ENCODE results near the gene CTDSPL2.
A peak's percentile ranks its signal among the peaks of the same experiment; 100 is the strongest.
"Not testable (repeated sequence)": the region's sequence is repeated elsewhere in the genome, so short reads cannot be mapped to it uniquely, and the experiment has no call there.

The CTDSPL2 gene

GRCh38 chr15:44426975-44427755 is at the start of gene CTDSPL2:
CTDSPL2 (plus strand) TSS chr15:44427629; CDS start chr15:44459015, 31,386 bp downstream.
- DNase-seq, result peak; percentile 95

GRCh38 chr15:44381236-44381635 is 46.2 kb upstream of the CTDSPL2 start:
- DNase-seq, result no peak

- DNase-seq, result no peak
Observed at GRCh38 chr15:44385344-44385942, 42.0 kb upstream of the CTDSPL2 start.

- DNase-seq, result no peak
Observed at GRCh38 chr15:44394062-44394461, 33.4 kb upstream of the CTDSPL2 start.

GRCh38 chr15:44394562-44394961 is 32.9 kb upstream of the CTDSPL2 start:
- no peak for DNase-seq

- no peak for DNase-seq
Observed at GRCh38 chr15:44397869-44398268, 29.6 kb upstream of the CTDSPL2 start.

- no peak for DNase-seq
Observed at GRCh38 chr15:44414001-44414400, 13.4 kb upstream of the CTDSPL2 start.

- DNase-seq, result peak; percentile 36
Observed at GRCh38 chr15:44427756-44428724, 611 bp downstream of the CTDSPL2 start.

- no peak for DNase-seq
Observed at GRCh38 chr15:44435893-44436667, 8.7 kb downstream of the CTDSPL2 start.

- DNase-seq, result no peak
Observed at GRCh38 chr15:44438402-44438801, 11.0 kb downstream of the CTDSPL2 start.

- no peak for DNase-seq
Observed at GRCh38 chr15:44441095-44441501, 13.7 kb downstream of the CTDSPL2 start.

GRCh38 chr15:44443515-44443914 is 16.1 kb downstream of the CTDSPL2 start:
- DNase-seq, result no peak

GRCh38 chr15:44447772-44448376 is 20.4 kb downstream of the CTDSPL2 start:
- no peak for DNase-seq

GRCh38 chr15:44450172-44450571 is 22.7 kb downstream of the CTDSPL2 start:
- DNase-seq, result no peak

- not testable (repeated sequence) for DNase-seq
Observed at GRCh38 chr15:44453578-44454283, 26.3 kb downstream of the CTDSPL2 start.

- DNase-seq, result no peak
Observed at GRCh38 chr15:44458429-44458828, 31.0 kb downstream of the CTDSPL2 start.

- DNase-seq, result no peak
Observed at GRCh38 chr15:44468709-44469385, 41.4 kb downstream of the CTDSPL2 start.

GRCh38 chr15:44471885-44472455 is 44.5 kb downstream of the CTDSPL2 start:
- no peak for DNase-seq

- no peak for DNase-seq
Observed at GRCh38 chr15:44479343-44479742, 51.9 kb downstream of the CTDSPL2 start.

GRCh38 chr15:44482090-44482489 is 54.7 kb downstream of the CTDSPL2 start:
- DNase-seq, result no peak

All from CD4-positive, alpha-beta T cell treated with Interleukin-10 for 1 hour (primary cell).